HEK293 (cell line): ENCODE results near the gene GABPB1.

Source experiments
- EGR2 ChIP-seq: fragments of 450-650 bp; formaldehyde crosslinking; IDR thresholded peaks from 2 replicates; pipeline ENCODE4 v1.5.1; 2016; ENCODE audit warnings: low read depth, missing biosample characterization, missing genetic modification characterization
- GLI4 ChIP-seq: fragments of 450-650 bp; formaldehyde crosslinking; IDR thresholded peaks from 2 replicates; pipeline ENCODE4 v1.5.1; 2016; ENCODE audit warnings: missing biosample characterization, missing genetic modification characterization
- KLF10 ChIP-seq: fragments of 450-650 bp; IDR thresholded peaks from 2 replicates; pipeline ENCODE4 v1.5.1; 2018; ENCODE audit warnings: missing biosample characterization, mild to moderate bottlenecking, missing genetic modification characterization
- KLF16 ChIP-seq: fragments of 450-650 bp; formaldehyde crosslinking; IDR thresholded peaks from 2 replicates; pipeline ENCODE4 v1.5.1; 2017; ENCODE audit warnings: missing biosample characterization, missing genetic modification characterization
- PATZ1 ChIP-seq: fragments of 450-650 bp; formaldehyde crosslinking; IDR thresholded peaks from 2 replicates; pipeline ENCODE4 v1.5.1; 2016; ENCODE audit warnings: missing biosample characterization, missing genetic modification characterization
- REST ChIP-seq: fragments of 450-650 bp; formaldehyde crosslinking; IDR thresholded peaks from 2 replicates; pipeline ENCODE4 v1.5.1; 2016; ENCODE audit warnings: missing biosample characterization, missing genetic modification characterization
- ZFP69B ChIP-seq: fragments of 450-650 bp; formaldehyde crosslinking; IDR thresholded peaks from 2 replicates; pipeline ENCODE4 v1.5.1; 2016; ENCODE audit warnings: missing biosample characterization, missing genetic modification characterization
- ZNF510 ChIP-seq: fragments of 450-650 bp; formaldehyde crosslinking; IDR thresholded peaks from 2 replicates; pipeline ENCODE4 v1.5.1; 2018; ENCODE audit warnings: mild to moderate bottlenecking, missing genetic modification characterization, missing biosample characterization; ENCODE audit not compliant: insufficient replicate concordance
- ZNF792 ChIP-seq: fragments of 450-650 bp; formaldehyde crosslinking; IDR thresholded peaks from 2 replicates; pipeline ENCODE4 v1.5.1; 2016; ENCODE audit warnings: missing biosample characterization, missing genetic modification characterization
- TF ChIP-seq, protein P1 (sequence below): fragments of 450-650 bp; formaldehyde crosslinking; IDR thresholded peaks from 2 replicates; pipeline ENCODE4 v1.5.1; 2016; ENCODE audit warnings: missing biosample characterization, missing genetic modification characterization

DNA sequence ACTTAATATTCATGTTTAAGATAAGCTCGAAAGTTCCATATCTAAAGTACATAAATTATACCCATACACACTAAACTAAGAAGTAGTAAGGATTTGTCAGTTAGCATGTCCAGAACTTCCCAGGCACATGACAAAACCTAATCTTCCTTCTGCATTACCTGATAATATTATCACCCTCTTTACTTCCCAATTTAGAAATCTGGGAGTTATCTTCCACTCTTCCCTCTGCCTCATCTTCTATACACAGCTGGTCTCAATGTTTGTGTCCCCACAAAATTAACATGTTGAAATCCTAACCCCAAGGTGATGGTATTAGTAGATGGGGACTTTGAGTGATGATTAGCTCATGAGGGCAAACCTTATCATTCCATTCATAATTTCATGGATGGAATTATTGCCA, 15.3 kb downstream of the GABPB1 start:
- TF ChIP-seq, protein P1, sequence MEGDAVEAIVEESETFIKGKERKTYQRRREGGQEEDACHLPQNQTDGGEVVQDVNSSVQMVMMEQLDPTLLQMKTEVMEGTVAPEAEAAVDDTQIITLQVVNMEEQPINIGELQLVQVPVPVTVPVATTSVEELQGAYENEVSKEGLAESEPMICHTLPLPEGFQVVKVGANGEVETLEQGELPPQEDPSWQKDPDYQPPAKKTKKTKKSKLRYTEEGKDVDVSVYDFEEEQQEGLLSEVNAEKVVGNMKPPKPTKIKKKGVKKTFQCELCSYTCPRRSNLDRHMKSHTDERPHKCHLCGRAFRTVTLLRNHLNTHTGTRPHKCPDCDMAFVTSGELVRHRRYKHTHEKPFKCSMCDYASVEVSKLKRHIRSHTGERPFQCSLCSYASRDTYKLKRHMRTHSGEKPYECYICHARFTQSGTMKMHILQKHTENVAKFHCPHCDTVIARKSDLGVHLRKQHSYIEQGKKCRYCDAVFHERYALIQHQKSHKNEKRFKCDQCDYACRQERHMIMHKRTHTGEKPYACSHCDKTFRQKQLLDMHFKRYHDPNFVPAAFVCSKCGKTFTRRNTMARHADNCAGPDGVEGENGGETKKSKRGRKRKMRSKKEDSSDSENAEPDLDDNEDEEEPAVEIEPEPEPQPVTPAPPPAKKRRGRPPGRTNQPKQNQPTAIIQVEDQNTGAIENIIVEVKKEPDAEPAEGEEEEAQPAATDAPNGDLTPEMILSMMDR (tag by site-specific recombination), result no peak
- TF ChIP-seq ZNF510 (no peak), GLI4 (tag by site-specific recombination) (no peak), ZNF792 (no peak), REST (tag by site-specific recombination) (no peak), KLF16 (tag by site-specific recombination) (no peak), EGR2 (tag by site-specific recombination) (no peak), ZFP69B (tag by site-specific recombination) (no peak), PATZ1 (no peak), KLF10 (tag by site-specific recombination) (no peak)
